GM19035 (cell line): ENCODE results near the gene PDE11A.
"Not testable (repeated sequence)": the region's sequence is repeated elsewhere in the genome, so short reads cannot be mapped to it uniquely, and the experiment has no call there.

Experiments used
- ATAC-seq: cut with Tn5 transposase; IDR thresholded peaks from one replicate; pipeline ENCODE4 v1.9.1; 2021; ENCODE audit not compliant: unreplicated experiment

The PDE11A gene

GRCh38 chr2:178075006-178075326 is 2.4 kb upstream of the PDE11A start:
- ATAC-seq: no peak

- no peak for ATAC-seq
Observed at GRCh38 chr2:178074123-178075005, 1.8 kb upstream of the PDE11A start.

GRCh38 chr2:178072000-178072382 is 586 bp downstream of the PDE11A start:
- no peak for ATAC-seq

GRCh38 chr2:178070824-178071223 is 1.8 kb downstream of the PDE11A start:
- ATAC-seq: no peak

GRCh38 chr2:178069551-178069950 is 3.0 kb downstream of the PDE11A start:
- no peak for ATAC-seq

- no peak for ATAC-seq
Observed at GRCh38 chr2:178068823-178069454, 3.6 kb downstream of the PDE11A start.

GRCh38 chr2:178066890-178067669 is 5.5 kb downstream of the PDE11A start:
- no peak for ATAC-seq

GRCh38 chr2:178066324-178066723 is 6.3 kb downstream of the PDE11A start:
- ATAC-seq: no peak

- ATAC-seq: no peak
Observed at GRCh38 chr2:178059681-178060080, 12.9 kb downstream of the PDE11A start.

GRCh38 chr2:178059111-178059510 is 13.5 kb downstream of the PDE11A start:
- ATAC-seq: no peak

GRCh38 chr2:178057179-178057680 is 15.3 kb downstream of the PDE11A start:
- ATAC-seq: no peak

GRCh38 chr2:178056345-178056744 is 16.2 kb downstream of the PDE11A start:
- no peak for ATAC-seq

GRCh38 chr2:178051257-178051656 is 21.3 kb downstream of the PDE11A start:
- not testable (repeated sequence) for ATAC-seq

GRCh38 chr2:178047391-178047790 is 25.2 kb downstream of the PDE11A start:
- ATAC-seq: no peak

- no peak for ATAC-seq
Observed at GRCh38 chr2:178044836-178045235, 27.7 kb downstream of the PDE11A start.

GRCh38 chr2:178043266-178043665 is 29.3 kb downstream of the PDE11A start:
- no peak for ATAC-seq

GRCh38 chr2:178033583-178033982 is 39.0 kb downstream of the PDE11A start:
- ATAC-seq: not testable (repeated sequence)

GRCh38 chr2:178029342-178029741 is 43.2 kb downstream of the PDE11A start:
- no peak for ATAC-seq

GRCh38 chr2:178025551-178026185 is 46.9 kb downstream of the PDE11A start:
- ATAC-seq: no peak

GRCh38 chr2:178018141-178018540 is 54.4 kb downstream of the PDE11A start:
- no peak for ATAC-seq

- no peak for ATAC-seq
Observed at GRCh38 chr2:178016612-178017011, 56.0 kb downstream of the PDE11A start.
